Neural progenitor cell (in vitro differentiated cells): ENCODE results near the gene TNS3.

Experiments
- EZH2 ChIP-seq: fragments of 200-600 bp; sonication (generic); IDR thresholded peaks from 2 replicates; pipeline ENCODE4 v1.6.1; 2017; ENCODE audit warnings: antibody characterized with exemption, mild to moderate bottlenecking, moderate library complexity
- TF ChIP-seq, protein P1 (sequence below): fragments of 200-600 bp; sonication (generic); IDR thresholded peaks from 2 replicates; pipeline ENCODE4 v1.5.1; 2017; ENCODE audit warnings: antibody characterized with exemption, mild to moderate bottlenecking

DNA sequence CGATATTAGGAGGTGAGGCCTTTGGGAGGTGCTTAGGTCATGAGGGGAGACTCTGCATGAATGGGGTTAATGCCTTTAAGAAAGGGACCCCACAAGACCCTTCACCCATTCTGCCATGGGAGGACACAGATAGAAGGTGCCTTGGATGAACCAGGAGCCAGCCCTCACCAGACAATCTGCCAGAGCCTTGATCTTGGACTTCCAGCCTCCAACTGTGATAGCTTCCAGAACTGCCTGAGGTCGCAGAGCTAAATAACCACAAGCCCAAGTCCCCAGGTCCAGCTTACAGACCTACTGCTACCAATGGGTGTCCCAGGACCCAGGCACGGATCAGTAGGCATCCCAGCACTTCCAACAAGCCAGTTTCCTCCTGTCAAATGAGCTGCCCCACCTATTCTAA, 37.5 kb downstream of the TNS3 start:
- TF ChIP-seq, protein P1, sequence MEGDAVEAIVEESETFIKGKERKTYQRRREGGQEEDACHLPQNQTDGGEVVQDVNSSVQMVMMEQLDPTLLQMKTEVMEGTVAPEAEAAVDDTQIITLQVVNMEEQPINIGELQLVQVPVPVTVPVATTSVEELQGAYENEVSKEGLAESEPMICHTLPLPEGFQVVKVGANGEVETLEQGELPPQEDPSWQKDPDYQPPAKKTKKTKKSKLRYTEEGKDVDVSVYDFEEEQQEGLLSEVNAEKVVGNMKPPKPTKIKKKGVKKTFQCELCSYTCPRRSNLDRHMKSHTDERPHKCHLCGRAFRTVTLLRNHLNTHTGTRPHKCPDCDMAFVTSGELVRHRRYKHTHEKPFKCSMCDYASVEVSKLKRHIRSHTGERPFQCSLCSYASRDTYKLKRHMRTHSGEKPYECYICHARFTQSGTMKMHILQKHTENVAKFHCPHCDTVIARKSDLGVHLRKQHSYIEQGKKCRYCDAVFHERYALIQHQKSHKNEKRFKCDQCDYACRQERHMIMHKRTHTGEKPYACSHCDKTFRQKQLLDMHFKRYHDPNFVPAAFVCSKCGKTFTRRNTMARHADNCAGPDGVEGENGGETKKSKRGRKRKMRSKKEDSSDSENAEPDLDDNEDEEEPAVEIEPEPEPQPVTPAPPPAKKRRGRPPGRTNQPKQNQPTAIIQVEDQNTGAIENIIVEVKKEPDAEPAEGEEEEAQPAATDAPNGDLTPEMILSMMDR, result no peak
- TF ChIP-seq EZH2, result no peak
